Diencephalon (tissue), 1 donor: ENCODE results near the gene THOC7. TPM values are rescaled to one million over a fixed set of nuclear protein-coding genes. Genes with fewer than 3 reads are reported as not detected.

Experiments
- small RNA-seq: library from RNA; depleted of rRNA; stranded (forward); fragments of <200 nt; gene quantifications from one replicate; pipeline ENCODE3, GENCODE V24; 2014
- total RNA-seq: library from RNA; depleted of rRNA; stranded (reverse); fragments of >200 nt; gene quantifications from one replicate; pipeline ENCODE4 v1.2.3, GENCODE V29; 2014

The THOC7 gene
- 43.4 TPM for total RNA-seq

DNA sequence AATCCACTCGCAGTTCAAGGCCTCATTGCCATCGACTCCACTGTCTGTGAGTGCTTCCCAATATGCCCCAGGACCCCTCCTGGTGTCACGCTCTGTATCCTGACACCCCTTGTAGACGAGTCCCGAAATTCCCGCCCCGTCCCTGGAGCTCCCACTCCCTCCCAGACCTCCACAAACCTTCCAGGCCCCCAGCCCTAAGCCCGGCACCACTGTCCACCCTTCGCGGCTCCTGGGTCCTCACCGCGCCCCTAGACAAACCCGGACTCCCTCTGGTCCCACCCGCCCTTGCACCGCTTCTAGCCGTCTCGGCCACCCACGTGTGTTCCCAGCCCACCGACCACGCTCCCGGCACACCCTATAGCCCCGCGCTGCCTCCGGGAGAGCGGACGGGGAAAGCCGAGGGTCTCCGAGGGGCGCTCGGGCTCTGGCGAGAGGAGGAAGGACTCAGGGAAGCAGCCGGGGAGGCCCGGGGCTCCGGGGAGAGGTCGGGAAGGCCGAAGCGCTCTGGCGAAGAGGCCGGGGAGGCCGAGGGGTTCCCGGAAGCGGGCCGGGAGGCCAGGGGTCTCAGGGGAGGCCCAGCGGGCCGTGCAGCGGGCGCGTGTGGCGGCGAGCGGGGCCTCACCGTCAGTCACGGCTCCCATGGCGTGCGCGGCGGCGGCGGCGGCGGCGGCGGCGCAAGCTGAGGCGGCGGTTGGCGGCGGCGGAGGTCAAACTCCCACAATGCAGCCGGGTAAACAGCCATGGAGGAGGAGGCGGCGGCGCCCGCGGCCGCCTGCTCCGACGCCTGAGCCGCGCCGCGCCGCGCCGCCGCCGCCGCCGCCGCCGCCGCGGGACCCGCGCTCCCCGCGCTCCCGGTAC is at the start of gene THOC7, which contains the start of gene ATXN7:
Gene THOC7 (minus strand): TSS at position 656 of the 858 bp plus-strand sequence. CDS start 15 bp downstream, at position 641.
Gene ATXN7 (plus strand): TSS at position 718 of the 858 bp plus-strand sequence. CDS start 48,732 bp downstream, outside the sequence.

DNA sequence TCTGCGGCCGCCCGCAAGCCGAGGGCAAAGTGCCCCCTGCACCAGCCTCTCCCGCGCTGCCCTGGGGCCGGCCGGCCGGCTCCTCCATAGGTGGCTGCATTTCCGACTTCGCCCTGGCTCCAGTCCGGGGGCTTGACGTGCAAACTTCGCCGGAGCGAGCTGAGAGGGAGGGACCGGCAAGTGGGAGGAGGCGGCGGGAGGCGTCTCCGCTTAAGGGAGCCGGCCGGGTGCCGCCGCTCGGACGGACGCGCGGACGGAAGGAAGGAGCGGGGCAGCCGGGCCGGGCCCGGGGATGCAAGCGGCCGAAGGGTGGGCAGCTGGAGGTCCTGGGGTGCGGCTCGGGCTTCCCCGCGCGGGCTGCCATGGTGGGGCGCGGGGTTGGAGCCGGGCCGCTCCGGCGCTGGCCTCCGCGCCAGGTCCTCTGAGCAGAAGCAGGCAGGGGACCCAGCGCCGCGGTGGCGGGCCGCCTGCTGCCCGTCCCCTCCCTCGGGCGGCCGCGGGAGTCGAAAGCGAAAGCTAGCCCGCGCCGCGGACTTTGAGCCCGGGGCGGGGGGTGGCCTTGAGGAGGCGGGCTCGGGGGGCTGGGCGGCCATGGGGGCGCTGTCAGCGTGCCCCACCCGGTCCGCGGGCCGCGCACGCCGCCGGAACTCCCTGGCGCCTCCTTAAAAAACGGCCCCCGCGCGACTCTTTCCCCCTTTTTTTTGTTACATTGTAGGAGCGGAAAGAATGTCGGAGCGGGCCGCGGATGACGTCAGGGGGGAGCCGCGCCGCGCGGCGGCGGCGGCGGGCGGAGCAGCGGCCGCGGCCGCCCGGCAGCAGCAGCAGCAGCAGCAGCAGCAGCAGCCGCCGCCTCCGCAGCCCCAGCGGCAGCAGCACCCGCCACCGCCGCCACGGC is 48.5 kb upstream of the THOC7 start, which contains the start of gene SCAANT1:
Gene SCAANT1 (minus strand): TSS at position 511 of the 895 bp plus-strand sequence.

DNA sequence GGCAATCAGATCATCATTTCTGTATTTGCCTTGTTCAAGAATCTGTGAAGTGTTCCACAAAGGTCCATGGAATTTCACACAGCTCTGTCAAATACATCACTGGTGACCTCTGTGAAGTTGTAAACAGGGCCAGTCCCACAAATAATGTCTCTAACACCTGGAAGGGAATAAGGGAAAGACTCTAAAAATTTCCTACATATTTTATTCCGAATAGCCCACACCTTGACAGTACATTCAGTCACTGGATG is 44.5 kb downstream of the THOC7 start, which contains the start of gene C3orf49:
Gene C3orf49 (plus strand): TSS at position 149 of the 248 bp plus-strand sequence. CDS start 173 bp downstream, outside the sequence.

Small RNA genes within 50 kb of the gene (small RNA-seq; reads per million reads assigned to genes)
- not detected for gene SCAANT1

Other genes with a start within 250 kb of the THOC7 start
- 2.3 TPM for gene SNTN, start 211.1 kb downstream of the THOC7 start, total RNA-seq
- gene C3orf49, start 44.5 kb downstream of the THOC7 start, total RNA-seq, result not detected
- gene ATXN7, start 62 bp upstream of the THOC7 start, total RNA-seq, result 12.2 TPM
- not detected for gene SCAANT1, start 48.6 kb upstream of the THOC7 start, total RNA-seq
- 64.8 TPM for gene PSMD6, start 159.7 kb upstream of the THOC7 start, total RNA-seq